H1 (cell line): ENCODE measurements around the gene TUBA3D. TPM values are rescaled to one million over a fixed set of nuclear protein-coding genes. Genes with fewer than 3 reads are reported as not detected.

Source experiments
- ASH2L ChIP-seq: fragments of 200-600, 300-600 bp; sonication (generic); IDR thresholded peaks from one replicate; pipeline ENCODE4 v1.7.1; 2017; ENCODE audit warnings: low read length
- HDAC6 ChIP-seq: IDR thresholded peaks from one replicate; pipeline ENCODE4 v1.7.1; 2012; ENCODE audit warnings: low read depth, mild to moderate bottlenecking, inconsistent platforms, low read length, moderate library complexity
- MAFK ChIP-seq: IDR thresholded peaks from 2 replicates; pipeline ENCODE4 v1.6.1; 2012; ENCODE audit warnings: low read depth, mild to moderate bottlenecking, improper control_type of control experiment, low read length
- RFX5 ChIP-seq: IDR thresholded peaks from 2 replicates; pipeline ENCODE4 v1.6.1; 2011; ENCODE audit warnings: low read depth, low read length, improper control_type of control experiment, borderline replicate concordance
- SIX5 ChIP-seq: IDR thresholded peaks from 2 replicates; pipeline ENCODE4 v1.6.1; 2011; ENCODE audit warnings: mild to moderate bottlenecking, low read depth, low read length
- SP1 ChIP-seq: IDR thresholded peaks from 2 replicates; pipeline ENCODE4 v1.6.1; 2011; ENCODE audit warnings: low read depth, low read length
- SRF ChIP-seq: IDR thresholded peaks from 2 replicates; pipeline ENCODE4 v1.6.1; 2011; ENCODE audit warnings: mild to moderate bottlenecking, low read depth, low read length, moderate library complexity
- polyA plus RNA-seq, 7 experiments: library from polyadenylated mRNA; depleted of rRNA in 3 of 7; stranded (reverse) in 5 of 7; unstranded in 2 of 7; fragments of >200 nt in 5 of 7; fragments of 200-250 nt in 2 of 7; gene quantifications; 1 replicate in 5 of 7; 2 replicates in 1 of 7; 4 replicates in 1 of 7; pipeline versions ENCODE4 v1.2.1 to v1.2.3, GENCODE V29; 2011 to 2013; ENCODE audit warnings: missing spikeins in 2 of 7, mixed read lengths in 2 of 7
- total RNA-seq: library from RNA; stranded (reverse); fragmentation: NEBNext Ultra II Directional; extraction: Animal tissue kit (Norgen Biotek cat#: 25700); gene quantifications from 2 replicates; pipeline ENCODE4 v1.2.1, GENCODE V29; 2021
- TF ChIP-seq, protein P1 (sequence below): IDR thresholded peaks from 2 replicates; pipeline ENCODE4 v1.6.1; 2012; ENCODE audit warnings: low read length, inconsistent platforms
- TF ChIP-seq, protein P2 (sequence below): fragments of 300-600 bp; sonication (generic); IDR thresholded peaks from 2 replicates; pipeline ENCODE4 v1.7.1; 2012; ENCODE audit warnings: low read length, moderate library complexity, mild to moderate bottlenecking, inconsistent platforms; ENCODE audit not compliant: insufficient replicate concordance

The TUBA3D gene
- total and polyA plus RNA-seq, 2 of the 8 experiments (the other 6 are each of a cell fraction or from before 2014, with no cell fraction given), result 0.15 TPM; not detected in 1

GRCh38 chr2:131516011-131516410 is 40.1 kb downstream of the TUBA3D start (continued):
- no peak for TF ChIP-seq RFX5
- no peak for TF ChIP-seq SRF
- TF ChIP-seq, protein P1, sequence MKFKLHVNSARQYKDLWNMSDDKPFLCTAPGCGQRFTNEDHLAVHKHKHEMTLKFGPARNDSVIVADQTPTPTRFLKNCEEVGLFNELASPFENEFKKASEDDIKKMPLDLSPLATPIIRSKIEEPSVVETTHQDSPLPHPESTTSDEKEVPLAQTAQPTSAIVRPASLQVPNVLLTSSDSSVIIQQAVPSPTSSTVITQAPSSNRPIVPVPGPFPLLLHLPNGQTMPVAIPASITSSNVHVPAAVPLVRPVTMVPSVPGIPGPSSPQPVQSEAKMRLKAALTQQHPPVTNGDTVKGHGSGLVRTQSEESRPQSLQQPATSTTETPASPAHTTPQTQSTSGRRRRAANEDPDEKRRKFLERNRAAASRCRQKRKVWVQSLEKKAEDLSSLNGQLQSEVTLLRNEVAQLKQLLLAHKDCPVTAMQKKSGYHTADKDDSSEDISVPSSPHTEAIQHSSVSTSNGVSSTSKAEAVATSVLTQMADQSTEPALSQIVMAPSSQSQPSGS, result no peak
- TF ChIP-seq, protein P2, sequence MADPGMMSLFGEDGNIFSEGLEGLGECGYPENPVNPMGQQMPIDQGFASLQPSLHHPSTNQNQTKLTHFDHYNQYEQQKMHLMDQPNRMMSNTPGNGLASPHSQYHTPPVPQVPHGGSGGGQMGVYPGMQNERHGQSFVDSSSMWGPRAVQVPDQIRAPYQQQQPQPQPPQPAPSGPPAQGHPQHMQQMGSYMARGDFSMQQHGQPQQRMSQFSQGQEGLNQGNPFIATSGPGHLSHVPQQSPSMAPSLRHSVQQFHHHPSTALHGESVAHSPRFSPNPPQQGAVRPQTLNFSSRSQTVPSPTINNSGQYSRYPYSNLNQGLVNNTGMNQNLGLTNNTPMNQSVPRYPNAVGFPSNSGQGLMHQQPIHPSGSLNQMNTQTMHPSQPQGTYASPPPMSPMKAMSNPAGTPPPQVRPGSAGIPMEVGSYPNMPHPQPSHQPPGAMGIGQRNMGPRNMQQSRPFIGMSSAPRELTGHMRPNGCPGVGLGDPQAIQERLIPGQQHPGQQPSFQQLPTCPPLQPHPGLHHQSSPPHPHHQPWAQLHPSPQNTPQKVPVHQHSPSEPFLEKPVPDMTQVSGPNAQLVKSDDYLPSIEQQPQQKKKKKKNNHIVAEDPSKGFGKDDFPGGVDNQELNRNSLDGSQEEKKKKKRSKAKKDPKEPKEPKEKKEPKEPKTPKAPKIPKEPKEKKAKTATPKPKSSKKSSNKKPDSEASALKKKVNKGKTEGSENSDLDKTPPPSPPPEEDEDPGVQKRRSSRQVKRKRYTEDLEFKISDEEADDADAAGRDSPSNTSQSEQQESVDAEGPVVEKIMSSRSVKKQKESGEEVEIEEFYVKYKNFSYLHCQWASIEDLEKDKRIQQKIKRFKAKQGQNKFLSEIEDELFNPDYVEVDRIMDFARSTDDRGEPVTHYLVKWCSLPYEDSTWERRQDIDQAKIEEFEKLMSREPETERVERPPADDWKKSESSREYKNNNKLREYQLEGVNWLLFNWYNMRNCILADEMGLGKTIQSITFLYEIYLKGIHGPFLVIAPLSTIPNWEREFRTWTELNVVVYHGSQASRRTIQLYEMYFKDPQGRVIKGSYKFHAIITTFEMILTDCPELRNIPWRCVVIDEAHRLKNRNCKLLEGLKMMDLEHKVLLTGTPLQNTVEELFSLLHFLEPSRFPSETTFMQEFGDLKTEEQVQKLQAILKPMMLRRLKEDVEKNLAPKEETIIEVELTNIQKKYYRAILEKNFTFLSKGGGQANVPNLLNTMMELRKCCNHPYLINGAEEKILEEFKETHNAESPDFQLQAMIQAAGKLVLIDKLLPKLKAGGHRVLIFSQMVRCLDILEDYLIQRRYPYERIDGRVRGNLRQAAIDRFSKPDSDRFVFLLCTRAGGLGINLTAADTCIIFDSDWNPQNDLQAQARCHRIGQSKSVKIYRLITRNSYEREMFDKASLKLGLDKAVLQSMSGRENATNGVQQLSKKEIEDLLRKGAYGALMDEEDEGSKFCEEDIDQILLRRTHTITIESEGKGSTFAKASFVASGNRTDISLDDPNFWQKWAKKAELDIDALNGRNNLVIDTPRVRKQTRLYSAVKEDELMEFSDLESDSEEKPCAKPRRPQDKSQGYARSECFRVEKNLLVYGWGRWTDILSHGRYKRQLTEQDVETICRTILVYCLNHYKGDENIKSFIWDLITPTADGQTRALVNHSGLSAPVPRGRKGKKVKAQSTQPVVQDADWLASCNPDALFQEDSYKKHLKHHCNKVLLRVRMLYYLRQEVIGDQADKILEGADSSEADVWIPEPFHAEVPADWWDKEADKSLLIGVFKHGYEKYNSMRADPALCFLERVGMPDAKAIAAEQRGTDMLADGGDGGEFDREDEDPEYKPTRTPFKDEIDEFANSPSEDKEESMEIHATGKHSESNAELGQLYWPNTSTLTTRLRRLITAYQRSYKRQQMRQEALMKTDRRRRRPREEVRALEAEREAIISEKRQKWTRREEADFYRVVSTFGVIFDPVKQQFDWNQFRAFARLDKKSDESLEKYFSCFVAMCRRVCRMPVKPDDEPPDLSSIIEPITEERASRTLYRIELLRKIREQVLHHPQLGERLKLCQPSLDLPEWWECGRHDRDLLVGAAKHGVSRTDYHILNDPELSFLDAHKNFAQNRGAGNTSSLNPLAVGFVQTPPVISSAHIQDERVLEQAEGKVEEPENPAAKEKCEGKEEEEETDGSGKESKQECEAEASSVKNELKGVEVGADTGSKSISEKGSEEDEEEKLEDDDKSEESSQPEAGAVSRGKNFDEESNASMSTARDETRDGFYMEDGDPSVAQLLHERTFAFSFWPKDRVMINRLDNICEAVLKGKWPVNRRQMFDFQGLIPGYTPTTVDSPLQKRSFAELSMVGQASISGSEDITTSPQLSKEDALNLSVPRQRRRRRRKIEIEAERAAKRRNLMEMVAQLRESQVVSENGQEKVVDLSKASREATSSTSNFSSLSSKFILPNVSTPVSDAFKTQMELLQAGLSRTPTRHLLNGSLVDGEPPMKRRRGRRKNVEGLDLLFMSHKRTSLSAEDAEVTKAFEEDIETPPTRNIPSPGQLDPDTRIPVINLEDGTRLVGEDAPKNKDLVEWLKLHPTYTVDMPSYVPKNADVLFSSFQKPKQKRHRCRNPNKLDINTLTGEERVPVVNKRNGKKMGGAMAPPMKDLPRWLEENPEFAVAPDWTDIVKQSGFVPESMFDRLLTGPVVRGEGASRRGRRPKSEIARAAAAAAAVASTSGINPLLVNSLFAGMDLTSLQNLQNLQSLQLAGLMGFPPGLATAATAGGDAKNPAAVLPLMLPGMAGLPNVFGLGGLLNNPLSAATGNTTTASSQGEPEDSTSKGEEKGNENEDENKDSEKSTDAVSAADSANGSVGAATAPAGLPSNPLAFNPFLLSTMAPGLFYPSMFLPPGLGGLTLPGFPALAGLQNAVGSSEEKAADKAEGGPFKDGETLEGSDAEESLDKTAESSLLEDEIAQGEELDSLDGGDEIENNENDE, result no peak
- no peak for TF ChIP-seq SP1
- no peak for TF ChIP-seq SIX5
- TF ChIP-seq ASH2L, result no peak
- TF ChIP-seq MAFK, result no peak
- TF ChIP-seq HDAC6, result no peak
- TF ChIP-seq, all 59 proteins: peak for 0
